Activated T-cell treated with anti-CD3 and anti-CD28 coated beads, Interleukin-2, amount 50 U/mL, for 1 hour (primary cell): Measurements from ENCODE around the gene CDH22.
A peak's percentile ranks its signal among the peaks of the same experiment; 100 is the strongest.

ENCODE experiments used
- DNase-seq: peaks from one replicate; pipeline ENCODE4 v3.0.0-alpha.2; 2020

CDH22 gene

DNA sequence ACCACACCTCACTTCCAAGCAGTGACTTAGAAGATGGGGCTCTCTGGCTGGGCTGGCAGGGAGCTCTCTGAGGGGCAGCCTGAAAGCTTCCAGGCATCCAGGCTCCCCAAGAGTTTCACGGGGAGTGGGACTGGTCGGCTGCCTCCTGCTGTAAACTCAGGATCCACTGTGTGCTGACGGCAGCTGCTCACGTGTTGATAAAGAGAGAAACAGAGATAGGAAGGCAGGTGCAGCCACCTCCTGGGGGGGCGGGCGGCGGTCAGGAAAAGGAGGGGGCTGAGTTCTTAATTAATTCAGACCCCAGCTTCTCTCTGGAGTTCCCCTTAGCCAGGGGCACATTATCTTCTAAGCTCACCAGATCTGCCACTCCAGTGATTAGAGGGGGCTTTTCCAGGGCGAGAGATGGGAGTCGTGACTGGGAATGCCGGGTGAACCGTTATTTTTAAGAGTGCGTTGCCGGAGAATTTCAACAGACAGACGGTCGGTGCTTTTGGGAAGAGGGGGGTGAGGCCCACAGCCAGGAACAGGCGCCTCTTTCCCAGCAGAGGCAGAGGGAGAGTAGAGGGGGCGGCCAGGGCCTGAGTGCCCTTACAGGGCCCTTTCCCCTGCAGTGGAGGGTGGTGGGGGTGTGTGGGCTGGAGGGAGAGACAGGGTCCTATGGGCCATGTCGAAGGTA lies 119.3 kb downstream of the CDH22 start:
- DNase-seq = no peak

DNA sequence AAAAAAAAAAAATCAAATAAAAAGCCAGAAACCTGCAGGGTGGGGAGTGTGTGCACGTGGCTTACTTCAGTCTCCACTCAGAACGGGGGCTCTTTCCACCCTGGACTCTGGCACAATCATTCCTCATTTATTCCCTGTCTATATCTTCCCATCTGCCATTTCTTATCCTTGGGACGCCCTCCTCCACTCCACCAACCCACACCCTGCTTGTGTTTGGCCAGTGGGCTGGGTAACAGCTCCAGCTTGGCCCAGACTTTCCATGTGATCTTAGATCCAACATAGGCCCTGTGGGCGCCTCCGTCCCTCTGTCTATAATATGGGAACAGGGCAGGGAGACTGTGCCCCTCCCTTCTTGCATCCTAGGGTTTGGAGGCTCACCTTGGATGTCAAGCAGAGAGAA lies 122.1 kb downstream of the CDH22 start:
- DNase-seq = no peak

DNA sequence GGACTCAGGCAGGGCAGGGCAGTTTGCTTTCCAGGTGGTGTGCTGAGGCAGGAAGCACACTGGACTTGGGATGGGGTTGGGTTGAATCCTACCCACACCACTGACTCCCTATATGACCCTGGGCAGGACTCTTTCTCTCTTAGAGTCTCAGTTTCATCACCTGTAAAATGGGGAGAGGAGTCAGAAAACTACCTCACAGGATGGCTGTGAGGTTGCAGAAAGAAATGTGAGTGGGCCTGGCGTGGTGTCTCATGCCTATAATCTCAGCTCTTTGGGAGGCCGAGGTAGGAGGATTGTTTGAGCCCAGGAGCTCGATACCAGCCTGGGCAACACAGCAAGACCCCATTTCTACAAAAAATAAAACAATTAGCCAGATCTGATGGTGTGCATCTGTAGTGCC lies 122.9 kb downstream of the CDH22 start:
- DNase-seq = no peak

DNA sequence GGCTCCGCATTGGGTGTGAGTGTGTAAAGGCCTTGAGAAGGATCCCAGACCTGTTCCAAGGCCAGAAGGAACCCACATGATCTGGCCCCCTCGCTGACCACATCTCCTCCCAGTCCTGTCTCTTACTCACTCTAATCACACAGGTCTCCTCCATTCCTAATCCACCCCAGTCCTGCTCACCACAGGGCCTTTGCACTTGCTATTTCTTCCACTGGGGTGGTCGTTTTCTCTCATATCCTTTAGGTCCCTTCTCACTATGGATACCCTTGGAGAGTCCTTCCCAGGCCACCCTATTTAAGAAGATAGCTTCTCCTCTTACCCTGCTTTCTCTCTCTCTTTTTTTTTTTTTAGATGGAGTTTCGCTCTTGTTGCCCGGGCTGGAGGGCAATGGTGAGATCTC lies 124.5 kb downstream of the CDH22 start:
- no peak for DNase-seq

DNA sequence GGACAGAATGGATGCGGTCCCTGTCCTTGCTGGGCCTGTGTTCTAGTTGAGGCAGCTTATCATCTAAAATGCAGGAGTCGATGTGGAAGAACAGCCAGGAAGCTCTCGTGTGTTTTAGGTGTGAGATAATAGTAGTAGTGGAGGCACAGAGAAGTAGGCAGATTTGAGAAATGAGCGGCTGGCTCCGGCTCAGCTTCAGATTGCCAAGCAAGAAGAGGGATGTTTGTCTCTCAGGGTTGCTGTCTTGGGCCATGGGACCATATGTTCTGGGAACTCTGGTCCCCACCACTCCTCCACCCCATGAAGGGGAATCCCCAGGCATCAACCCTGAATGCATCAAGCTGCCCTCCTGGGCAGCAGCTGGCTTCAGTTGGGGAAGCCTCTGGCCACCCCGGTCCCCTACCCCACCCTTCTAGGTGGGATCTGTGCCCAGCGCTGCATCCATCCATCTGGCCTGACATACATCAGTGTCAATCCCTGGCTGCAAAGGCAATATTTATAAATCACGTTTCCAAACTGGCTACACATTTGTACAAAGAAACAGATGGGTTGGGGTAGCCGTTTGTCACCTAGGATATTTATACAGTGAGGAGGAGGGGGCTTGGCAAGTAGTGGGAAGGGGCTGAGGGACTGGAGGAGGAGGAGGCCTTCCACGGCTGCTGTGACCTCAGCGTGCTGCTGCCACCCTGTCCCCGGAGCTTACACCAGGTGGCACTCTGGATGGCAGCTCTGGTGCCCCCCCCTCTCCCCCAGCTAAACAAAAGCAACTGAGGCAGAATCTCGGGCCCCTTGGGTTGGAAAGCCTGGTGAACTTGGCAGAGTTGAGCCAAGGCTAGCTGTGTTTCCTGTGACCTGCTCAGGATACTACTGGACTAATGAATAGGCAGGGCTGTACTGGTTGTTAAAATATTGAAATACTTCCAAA lies 125.8 kb downstream of the CDH22 start:
- DNase-seq = no peak

DNA sequence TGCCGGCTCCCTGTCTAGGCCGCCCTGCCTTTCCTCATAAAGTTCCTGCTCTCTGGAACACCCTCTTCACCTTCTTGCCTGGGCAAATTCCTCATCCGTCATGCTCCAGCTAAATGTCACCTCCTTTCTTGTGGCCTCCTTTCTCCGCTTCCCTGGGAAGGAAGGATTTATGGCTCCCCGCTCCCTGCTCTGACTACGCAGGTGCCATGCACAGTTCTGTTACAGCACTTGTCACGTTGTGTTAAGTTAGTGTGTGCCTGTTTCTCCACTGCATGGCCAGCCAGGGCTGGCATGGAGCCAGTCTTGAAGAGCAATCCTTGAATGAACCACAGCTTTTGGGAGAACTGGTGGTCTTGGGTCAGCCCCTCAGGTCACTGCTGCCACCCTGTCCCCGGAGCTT lies 128.4 kb downstream of the CDH22 start:
- DNase-seq = no peak

DNA sequence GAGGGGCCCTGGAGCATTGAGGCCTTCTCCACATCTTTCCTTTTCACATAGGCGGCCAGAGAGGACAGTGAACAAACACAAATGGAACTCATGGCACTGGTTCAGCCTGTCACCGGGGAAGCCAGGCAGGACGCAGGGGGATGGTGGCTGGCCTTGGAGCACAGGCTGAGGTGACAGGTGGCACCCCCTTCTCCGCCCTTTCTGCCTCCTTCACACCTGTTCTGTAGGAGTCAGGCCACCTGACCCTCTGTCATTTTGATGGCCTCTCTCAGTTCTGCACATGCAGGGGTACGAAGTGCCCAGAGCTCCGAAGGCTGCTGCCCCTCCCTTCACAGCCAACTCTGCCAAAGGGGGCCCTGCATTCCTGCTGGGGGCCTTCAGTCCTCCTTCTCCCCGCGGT lies 129.4 kb downstream of the CDH22 start:
- DNase-seq = no peak

DNA sequence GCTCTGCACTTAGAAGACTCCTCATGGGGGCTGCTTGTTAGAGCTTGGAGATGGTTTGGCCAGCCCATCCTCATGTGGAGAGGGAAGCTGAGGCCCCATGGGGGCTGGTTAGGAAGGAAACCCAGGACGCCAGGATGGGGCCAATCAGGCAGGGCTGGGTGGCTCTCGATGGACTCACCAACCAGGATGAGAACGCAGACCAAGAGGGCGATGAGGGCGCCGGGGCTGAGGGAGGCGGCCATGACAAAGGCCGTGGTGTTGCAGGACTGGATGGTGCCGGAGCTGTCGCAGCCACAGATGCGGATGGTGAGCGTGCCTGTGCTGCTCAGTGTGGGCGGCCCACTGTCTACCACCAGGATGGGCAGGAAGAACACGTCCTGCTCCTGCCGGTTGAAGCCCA lies 130.5 kb downstream of the CDH22 start:
- DNase-seq = no peak

DNA sequence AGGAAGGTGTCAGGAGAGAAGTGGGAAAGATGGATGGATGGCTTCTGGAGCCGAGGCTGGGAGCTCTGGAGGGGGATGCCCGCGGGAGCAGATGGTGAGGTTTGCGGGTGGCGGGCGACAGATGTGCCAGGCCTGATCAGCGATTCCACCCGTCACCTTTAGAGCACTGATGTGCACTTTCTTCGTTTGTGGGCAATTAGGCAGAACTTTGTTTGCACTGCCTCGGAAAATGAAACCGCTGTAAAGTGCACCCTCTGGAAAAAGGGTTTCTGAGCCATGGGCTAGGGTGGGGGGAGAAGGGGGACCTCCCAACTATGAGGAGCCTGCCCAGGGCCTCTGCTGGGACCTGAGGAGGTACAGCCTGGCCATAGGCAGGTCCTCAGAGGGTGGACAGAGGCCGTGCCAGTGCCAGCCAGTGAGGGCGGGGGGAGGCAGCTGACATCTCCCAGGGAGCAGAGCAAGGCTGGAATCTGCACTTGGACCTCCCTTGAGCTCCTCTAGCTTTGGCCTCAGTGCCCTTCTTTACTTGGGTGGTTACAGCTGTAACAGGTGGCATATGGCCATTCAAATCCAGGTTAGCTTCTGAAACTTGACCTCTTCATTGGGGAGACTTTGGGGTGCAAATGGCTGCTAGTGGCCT lies 131.4 kb downstream of the CDH22 start:
- no peak for DNase-seq

DNA sequence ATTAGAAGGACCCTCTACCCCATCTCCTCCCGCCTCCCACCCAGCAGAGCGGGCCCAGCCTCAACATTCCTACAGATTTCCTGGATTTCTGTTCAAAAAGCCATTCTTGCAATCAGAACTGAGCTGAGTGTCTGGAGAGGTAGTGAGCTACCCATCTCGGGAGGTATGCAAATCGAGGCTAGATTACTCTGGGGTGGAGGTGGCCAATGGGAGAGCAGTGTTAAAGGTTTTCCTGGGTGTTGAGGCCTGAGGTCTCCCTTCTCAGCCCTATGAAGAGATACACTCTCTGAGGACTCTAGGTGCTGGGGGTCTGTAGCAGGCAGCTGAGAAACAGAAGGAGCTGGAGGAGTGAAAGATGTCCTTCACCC lies 133.2 kb downstream of the CDH22 start:
- DNase-seq = no peak

DNA sequence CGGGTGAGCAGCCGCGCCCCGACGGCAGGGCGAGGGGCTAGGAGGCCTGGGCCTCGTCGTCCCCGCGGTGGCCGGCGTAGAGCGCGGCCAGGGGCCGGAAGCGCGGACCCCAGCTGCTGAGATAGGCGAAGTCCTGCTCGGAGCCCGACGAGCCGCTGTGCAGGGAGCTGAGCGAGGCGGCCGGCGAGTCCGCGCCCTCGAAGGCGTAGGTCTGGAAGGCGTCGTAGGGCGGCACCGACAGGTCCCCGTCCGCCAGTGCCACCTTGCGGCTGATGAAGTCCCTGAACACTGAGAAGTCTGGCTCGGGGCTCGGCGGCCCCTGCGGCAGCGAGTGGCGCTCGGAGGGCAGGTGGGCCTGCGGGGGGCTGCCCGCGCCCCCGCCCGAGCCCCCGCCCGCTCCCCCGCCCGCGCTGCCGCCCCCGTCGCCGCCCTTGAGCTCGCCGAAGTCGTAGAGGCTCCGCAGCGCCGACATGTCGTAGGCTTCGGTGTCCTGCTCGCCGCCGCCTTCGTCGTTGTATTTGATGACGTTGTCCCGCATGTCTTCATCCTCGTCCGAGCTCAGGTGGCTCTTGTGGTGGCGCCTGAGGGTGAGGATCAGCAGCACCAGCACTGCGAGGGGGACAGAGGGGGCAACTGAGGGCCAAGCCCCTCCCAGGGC lies 133.7 kb downstream of the CDH22 start:
- DNase-seq = peak; percentile 78

DNA sequence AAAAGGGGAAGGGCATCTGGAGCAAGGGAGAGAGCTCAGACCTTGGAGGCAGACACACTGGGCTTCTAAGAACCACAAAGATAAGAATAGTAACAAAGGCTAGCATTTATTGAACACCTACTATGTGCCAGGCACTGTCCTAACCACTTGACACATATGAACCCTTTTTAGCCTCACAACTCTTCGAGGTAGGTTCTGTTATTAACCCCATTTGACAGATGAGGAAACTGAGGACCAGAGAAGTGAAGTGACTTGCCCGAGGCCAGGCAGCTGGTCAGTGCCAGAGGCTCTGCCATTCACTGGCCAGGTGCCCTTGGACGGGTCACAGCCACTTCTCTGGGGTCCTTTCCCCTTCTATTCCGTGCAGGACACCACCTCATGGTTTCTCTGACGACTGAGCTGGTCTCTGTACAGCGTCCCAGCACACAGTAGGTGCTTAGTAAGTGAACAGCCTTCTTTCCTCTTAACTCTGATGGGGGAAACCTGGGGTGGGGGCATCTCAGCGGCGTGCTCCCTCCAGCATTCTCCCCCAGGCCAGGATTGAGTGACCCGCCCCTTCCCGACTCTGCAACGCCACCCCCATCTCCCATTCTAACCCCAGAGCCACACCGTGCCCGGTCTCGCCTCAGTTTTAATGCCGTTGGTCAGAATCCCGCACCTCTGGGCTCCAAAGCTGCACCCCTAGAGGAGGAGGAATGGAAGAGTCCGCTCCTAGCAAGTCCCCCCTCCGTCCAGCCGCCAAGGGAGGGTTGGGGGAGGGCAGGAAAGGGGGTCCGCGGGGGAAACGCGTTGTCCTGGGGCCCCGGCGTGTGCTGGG lies 134.4 kb downstream of the CDH22 start:
- DNase-seq = no peak

DNA sequence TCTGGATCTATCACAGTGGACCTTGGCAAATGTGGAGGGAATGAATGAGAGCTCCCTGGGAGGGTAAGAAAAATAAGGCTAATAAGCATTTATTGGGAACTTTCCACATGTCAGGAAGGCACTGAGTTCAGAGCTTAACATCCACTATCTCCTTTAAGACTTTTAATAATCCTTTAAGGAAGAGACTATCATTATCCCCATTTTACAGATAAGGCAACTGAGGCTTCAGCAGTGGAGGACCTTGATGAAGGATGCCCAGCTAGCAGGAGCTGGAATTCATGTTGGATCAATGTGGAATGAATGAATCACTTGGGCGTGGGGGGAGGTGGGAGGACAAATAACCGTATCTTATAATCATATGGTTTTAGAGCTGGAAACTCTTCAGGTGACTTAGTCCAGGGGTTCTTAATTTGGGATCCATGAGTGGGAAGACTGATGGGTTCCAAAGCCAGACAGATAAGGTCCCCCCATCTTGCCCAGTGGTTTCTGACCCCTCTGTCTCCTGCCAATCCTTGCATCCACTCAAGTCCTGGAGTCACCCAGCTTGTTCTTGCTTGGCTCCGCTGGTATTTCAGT lies 135.2 kb downstream of the CDH22 start:
- DNase-seq = no peak

DNA sequence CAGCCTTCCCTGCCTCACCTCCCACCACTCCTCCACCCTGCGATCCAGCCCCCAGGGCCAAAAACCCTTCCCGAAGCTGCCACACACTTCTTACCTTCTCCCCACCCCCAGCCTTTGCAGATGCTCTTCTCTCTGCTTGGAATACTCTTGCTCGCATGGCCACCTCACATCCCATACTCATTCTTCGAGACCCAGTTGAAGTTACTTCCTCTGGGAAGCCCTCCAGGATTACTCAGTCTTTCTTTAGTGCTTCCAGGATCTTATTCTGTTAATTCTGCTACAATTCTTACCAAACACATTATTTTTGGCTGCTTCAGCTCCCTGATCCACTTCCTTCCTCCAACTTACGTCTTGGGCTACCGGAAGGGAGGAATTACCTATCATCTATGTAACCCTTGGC lies 135.8 kb downstream of the CDH22 start:
- DNase-seq = no peak

DNA sequence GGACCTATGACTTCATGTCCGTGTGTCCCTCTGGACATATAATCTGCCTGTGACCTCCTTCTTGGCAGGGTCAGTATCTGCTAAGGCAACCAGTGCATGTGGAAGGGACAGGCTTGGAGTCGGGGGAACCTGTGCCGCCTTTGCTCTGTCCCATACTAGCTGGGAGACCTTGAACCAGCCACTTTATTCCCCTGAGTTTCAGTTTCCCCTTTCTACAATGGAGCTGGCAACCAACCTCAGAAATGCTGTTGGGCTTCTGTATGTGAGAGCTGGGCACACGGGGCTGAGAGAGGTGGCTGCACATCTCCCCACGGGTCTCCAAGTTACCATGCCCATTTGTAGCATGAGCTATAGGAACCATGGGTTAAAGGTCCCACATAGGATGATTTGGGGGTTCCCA lies 136.4 kb downstream of the CDH22 start:
- DNase-seq = no peak

DNA sequence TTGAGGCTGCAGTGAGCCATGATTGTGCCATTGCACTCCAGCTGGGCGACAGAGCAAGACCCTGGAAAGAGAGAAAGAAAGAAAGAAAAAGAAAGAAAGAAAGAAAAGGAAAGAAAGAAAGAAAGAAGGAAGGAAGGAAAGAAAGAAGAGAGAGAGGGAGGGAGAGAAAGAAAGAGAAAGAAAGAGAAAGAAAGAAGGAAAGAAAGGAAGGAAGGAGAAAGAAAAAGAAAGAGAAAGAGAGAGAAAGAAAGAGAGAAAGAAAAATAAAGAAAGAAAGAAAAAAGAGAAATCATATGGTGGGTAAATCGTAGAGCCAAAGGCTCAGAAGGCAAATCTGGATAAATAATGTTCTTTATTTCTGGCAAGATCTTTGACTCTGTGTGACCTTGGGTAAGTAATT lies 136.8 kb downstream of the CDH22 start:
- no peak for DNase-seq

DNA sequence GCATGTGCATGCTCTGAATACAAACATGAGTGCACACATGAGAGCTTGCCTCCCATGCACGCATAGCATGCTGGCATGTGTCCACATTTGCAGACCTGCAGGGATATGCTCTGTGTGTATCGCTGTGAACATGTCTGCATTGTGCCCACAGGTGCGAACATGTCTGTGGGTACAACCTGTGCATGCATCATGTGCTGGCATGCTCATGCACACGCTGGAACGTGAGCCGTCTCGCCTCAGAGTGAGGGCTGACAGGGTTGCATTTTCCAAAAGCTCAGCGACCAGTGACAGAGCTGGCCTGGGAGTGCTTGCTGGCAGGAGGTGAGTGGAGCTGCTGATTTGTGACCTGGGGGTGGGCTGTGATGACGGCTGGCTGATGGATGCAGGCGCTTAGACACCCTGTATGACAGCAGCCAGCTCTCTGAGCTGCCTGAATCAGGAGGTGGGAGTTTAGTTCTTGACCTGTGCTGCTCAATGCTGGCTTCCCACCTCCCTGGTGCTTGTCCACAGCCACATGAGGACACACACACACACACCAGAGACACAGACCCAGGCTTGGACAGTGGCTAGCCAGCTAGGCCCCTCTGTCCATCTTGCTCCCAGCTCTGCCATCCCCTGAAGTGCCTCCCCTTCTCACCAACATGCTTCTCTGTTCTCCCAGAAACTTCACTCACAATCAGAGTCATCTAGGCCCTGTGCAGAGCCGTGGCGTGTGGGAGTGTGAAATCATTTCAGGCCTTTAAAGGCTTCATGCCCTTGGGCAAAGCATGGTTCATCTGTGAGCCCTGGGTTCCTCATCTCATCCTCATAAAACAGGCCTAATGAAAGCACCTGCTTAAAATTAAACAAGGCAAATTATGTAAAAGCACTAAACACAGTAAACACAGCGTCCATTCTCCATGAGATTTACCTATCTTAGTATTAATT lies 138.8 kb downstream of the CDH22 start:
- no peak for DNase-seq

DNA sequence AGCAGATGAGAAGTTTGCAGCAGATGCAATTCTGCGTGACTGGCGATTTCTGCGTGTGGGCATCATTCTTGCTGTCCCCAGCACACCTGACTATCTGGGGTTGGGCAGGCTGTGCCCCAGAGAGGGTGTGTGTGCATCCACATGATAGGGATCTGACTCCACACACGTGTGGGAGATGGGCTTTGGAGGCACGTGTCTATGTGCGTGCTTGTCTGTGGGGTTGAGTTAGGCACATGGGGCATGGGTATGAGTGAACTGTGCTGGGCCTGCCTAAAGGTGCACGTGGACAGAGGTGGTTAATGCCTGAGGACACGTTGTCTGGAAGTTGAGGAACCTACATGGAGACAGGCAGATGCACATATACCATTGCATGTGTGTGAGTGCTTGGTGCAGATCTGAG lies 139.9 kb downstream of the CDH22 start:
- DNase-seq = no peak

DNA sequence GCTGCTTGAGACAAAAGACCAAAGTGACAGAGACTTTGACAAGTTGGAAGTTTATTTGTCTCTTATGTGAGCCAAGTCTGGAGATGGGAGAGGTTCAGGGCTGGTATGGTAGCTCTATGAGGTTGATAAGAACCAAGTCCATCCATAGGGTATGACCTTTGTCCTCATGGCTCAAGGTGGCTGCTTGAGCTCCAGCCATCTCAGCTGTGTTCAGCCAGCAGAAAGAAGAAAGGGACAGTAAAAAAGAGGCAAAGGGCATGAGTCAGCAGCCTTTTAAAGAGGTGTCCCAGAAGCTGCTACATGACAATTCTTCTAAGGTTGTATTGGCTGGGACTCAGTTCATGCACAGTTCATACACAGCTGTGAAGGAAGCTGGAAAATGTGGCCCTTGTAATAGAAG lies 141.2 kb downstream of the CDH22 start:
- DNase-seq = no peak

DNA sequence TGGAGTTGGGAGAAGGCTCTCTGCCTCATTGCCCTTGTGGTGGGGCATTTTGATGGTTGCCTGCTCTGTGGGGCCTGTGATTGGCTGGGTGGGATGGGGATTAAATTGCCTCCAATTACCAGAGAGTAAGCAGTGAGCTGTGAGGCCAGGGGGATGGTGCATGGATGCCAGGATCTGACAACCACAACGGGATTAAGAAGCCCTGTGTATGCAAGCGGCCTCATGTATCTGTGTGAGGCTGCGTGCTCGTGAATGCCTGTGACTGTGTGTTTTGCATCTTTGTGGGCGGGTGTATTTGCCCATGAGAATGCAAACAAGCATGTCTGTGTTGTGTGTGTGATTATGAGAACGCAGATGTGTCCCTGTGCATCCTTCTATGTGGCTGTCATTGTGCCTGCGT lies 144.0 kb downstream of the CDH22 start:
- DNase-seq = no peak

DNA sequence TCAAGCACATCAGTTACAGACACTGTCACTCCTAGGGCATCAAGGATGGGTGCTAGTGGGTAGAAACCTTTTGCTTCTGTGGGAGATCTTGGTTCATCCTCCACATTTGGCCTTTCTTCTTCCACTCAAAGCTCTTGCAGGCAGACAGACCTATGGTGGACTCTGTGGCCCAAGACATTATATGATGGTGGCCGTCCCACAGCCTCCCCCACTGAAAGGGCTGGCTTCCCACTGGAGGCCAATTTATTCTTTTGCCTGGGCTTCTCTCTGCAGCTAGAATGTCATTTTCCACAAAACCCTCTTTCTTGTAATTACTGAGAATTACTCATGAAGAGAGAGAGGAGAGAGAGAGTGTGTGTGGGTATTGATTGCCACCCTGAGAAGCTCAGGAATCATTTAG lies 146.4 kb downstream of the CDH22 start:
- no peak for DNase-seq
